K562 (cell line): ENCODE measurements around the gene SOX11. TPM values are rescaled to one million over a fixed set of nuclear protein-coding genes. Genes with fewer than 3 reads are reported as not detected.

Experiments used
- ATAC-seq: fragments of 200-7000 bp; cut with Tn5 transposase; 3 replicates; pipeline ENCODE4 v1.9.1; 2020; ENCODE audit warnings: moderate library complexity
- BruUV-seq: library from RNA; stranded (reverse); fragments of 400-500 nt; replicated peaks from 2 replicates; lab custom pipeline; 2021; lab: Mats Ljungman, UMichigan
- CTCF ChIA-PET: fragments of 300-600 bp; formaldehyde crosslinking; extraction: SDS; loops from one replicate; lab custom pipeline; 2021; ENCODE audit warnings: low intra/inter-chr PET ratio; lab: Yijun Ruan, JAX
- POLR2A ChIA-PET: fragments of 300-600, 350-650 bp; sonication (Branson Sonifier 250); formaldehyde crosslinking; extraction: SDS; loops from one replicate; lab custom pipeline; 2021; ENCODE audit warnings: antibody characterized with exemption, inconsistent platforms; lab: Yijun Ruan, JAX
- DNase-seq, 4 experiments: peaks; one replicate each; pipeline versions ENCODE4 v3.0.0 to v3.0.0-alpha.2; 2011 to 2018; ENCODE audit warnings: low spot score in 3 of 4, mixed read lengths in 3 of 4; ENCODE audit errors: extremely low read depth in 1 of 4
- FAIRE-seq: peaks from 2 replicates; lab custom pipeline; 2011; peaks lifted over from hg19 to GRCh38; lab: Jason Lieb, UNC
- H2AFZ ChIP-seq: 2 replicates; pipeline ENCODE4 v1.6.0; 2011; ENCODE audit warnings: low read depth, low read length, control low read depth, inconsistent platforms
- H3K27ac ChIP-seq: fragments of 200-600 bp; 3 replicates; pipeline ENCODE4 v1.8.0; 2011; ENCODE audit warnings: low read depth, mild to moderate bottlenecking, control low read depth, inconsistent platforms, low read length, moderate library complexity, mixed read lengths; ENCODE audit errors: extremely low read depth
- H3K27me3 ChIP-seq, 2 experiments: fragments of 300-600 bp in 1 of 2; 2 replicates in 1 of 2; 3 replicates in 1 of 2; pipeline versions ENCODE4 v1.6.0 to v1.8.0; 2011; ENCODE audit warnings: inconsistent platforms in 2 of 2, low read length in 2 of 2, mild to moderate bottlenecking in 1 of 2, mixed read lengths in 1 of 2, moderate library complexity in 1 of 2; ENCODE audit not compliant: control insufficient read depth in 2 of 2, insufficient read depth in 2 of 2
- H3K36me3 ChIP-seq: fragments of 300-600 bp; 3 replicates; pipeline ENCODE4 v1.8.0; 2011; ENCODE audit warnings: mild to moderate bottlenecking, low read length, inconsistent platforms; ENCODE audit not compliant: control insufficient read depth, insufficient read depth
- H3K4me1 ChIP-seq, 2 experiments: fragments of 200-600 bp in 1 of 2; replicated peaks in 1 of 2; 2 replicates in 1 of 2; 3 replicates in 1 of 2; pipeline versions ENCODE4 v1.5.1 to v1.8.0; 2011; ENCODE audit warnings: inconsistent platforms in 2 of 2, low read length in 2 of 2, mild to moderate bottlenecking in 1 of 2, mixed read lengths in 1 of 2, moderate library complexity in 1 of 2; ENCODE audit not compliant: control insufficient read depth in 2 of 2, insufficient read depth in 2 of 2
- H3K4me2 ChIP-seq: 2 replicates; pipeline ENCODE4 v1.6.1; 2011; ENCODE audit warnings: low read length, control low read depth, inconsistent platforms, mixed read lengths; ENCODE audit not compliant: insufficient read depth
- H3K4me3 ChIP-seq: fragments of 200-600 bp; sonication (generic), shearing (Covaris generic); 2 replicates; pipeline ENCODE4 v1.5.1; 2016; ENCODE audit warnings: control low read depth, inconsistent platforms
- H3K79me2 ChIP-seq: fragments of 200-600 bp; 3 replicates; pipeline ENCODE4 v1.8.0; 2011; ENCODE audit warnings: low read length, inconsistent platforms; ENCODE audit not compliant: control insufficient read depth, insufficient read depth
- H3K9ac ChIP-seq, 2 experiments: 2 replicates each; pipeline versions ENCODE4 v1.6.0 to v1.6.1; 2011; ENCODE audit warnings: low read depth in 2 of 2, low read length in 2 of 2, control low read depth in 1 of 2, inconsistent platforms in 1 of 2, mild to moderate bottlenecking in 1 of 2, mixed read lengths in 1 of 2; ENCODE audit not compliant: insufficient read depth in 1 of 2
- H3K9me1 ChIP-seq: one replicate; pipeline ENCODE4 v1.6.0; 2011; ENCODE audit warnings: inconsistent platforms, mild to moderate bottlenecking, low read length, moderate library complexity; ENCODE audit not compliant: control insufficient read depth, insufficient read depth
- H3K9me3 ChIP-seq: replicated peaks from 2 replicates; pipeline ENCODE4 v1.5.1; 2011; ENCODE audit warnings: low read depth, low read length, inconsistent platforms; ENCODE audit not compliant: control insufficient read depth, insufficient read depth
- H4K20me1 ChIP-seq: replicated peaks from 2 replicates; pipeline ENCODE4 v1.6.1; 2011; ENCODE audit warnings: low read length, inconsistent platforms, mixed read lengths; ENCODE audit not compliant: control insufficient read depth, insufficient read depth
- DACH1 ChIP-seq: fragments of 450-650 bp; IDR thresholded peaks from 2 replicates; pipeline ENCODE4 v1.6.1; 2018; ENCODE audit not compliant: partially characterized antibody
- ETV1 ChIP-seq: fragments of 450-650 bp; conservative IDR thresholded peaks from 2 replicates; pipeline ENCODE4 v1.6.1; 2016; ENCODE audit warnings: missing genetic modification characterization, control low read depth, low read depth, missing compliant biosample characterization
- HMG20A ChIP-seq: fragments of 450-650 bp; formaldehyde crosslinking; conservative IDR thresholded peaks from 2 replicates; pipeline ENCODE4 v1.4.0; 2020; ENCODE audit warnings: mild to moderate bottlenecking, mixed read lengths
- HMG20B ChIP-seq: fragments of 250-450 bp; sonication (Bioruptor Pico); IDR thresholded peaks from 2 replicates; pipeline ENCODE4 v1.5.0; 2021; ENCODE audit warnings: mild to moderate bottlenecking
- IRF9 ChIP-seq: fragments of 450-650 bp; IDR thresholded peaks from 2 replicates; pipeline ENCODE4 v1.6.1; 2016; ENCODE audit warnings: missing biosample characterization, missing genetic modification characterization
- MCM7 ChIP-seq, 2 experiments: fragments of 450-650 bp; IDR thresholded peaks; 2 replicates each; pipeline ENCODE4 v1.6.1; 2016 to 2018
- MLLT1 ChIP-seq, 2 experiments: fragments of 450-650 bp; IDR thresholded peaks; 2 replicates each; pipeline ENCODE4 v1.6.1; 2016
- NFIX ChIP-seq: fragments of 250-450 bp; sonication (Bioruptor Pico); IDR thresholded peaks from 2 replicates; pipeline ENCODE4 v1.4.0; 2020; ENCODE audit warnings: low read depth, mild to moderate bottlenecking, moderate library complexity
- PCBP1 ChIP-seq: fragments of 200-400 bp; formaldehyde crosslinking; IDR thresholded peaks from 2 replicates; pipeline ENCODE4 v1.6.1; 2018; ENCODE audit warnings: mild to moderate bottlenecking, low read depth, low read length; ENCODE audit not compliant: poor library complexity, severe bottlenecking
- PTTG1 ChIP-seq: fragments of 450-650 bp; IDR thresholded peaks from 2 replicates; pipeline ENCODE4 v1.6.1; 2016; ENCODE audit warnings: low read depth, mild to moderate bottlenecking, missing genetic modification characterization, missing compliant biosample characterization
- SMARCA4 ChIP-seq: fragments of 450-650 bp; IDR thresholded peaks from 2 replicates; pipeline ENCODE4 v1.6.1; 2016
- ZBTB26 ChIP-seq: fragments of 450-650 bp; formaldehyde crosslinking; IDR thresholded peaks from 2 replicates; pipeline ENCODE4 v1.4.0; 2022; ENCODE audit warnings: missing genetic modification characterization
- ZNF253 ChIP-seq: fragments of 250-450 bp; sonication (Bioruptor Pico); conservative IDR thresholded peaks from 2 replicates; pipeline ENCODE4 v1.6.1; 2021; ENCODE audit warnings: mild to moderate bottlenecking
- WGBS: fragments of 100-300 bp; shearing (Covaris generic); methylation state at CpG from one replicate; pipeline ENCODE4 v1.1.6; 2016; ENCODE audit warnings: low coverage, mixed read lengths; ENCODE audit not compliant: insufficient coverage; ENCODE audit errors: missing lambda C conversion rate; 5-methylcytosine and 5-hydroxymethylcytosine counted together
- in situ Hi-C: fragments of 300-500 bp; cut with MboI; formaldehyde crosslinking; loops from 4 replicates; pipeline ENCODE4 v1.15.0; 2018; ENCODE audit warnings: inconsistent platforms, mixed read lengths
- intact Hi-C: fragments of 100-400 bp; cut with micrococcal nuclease; formaldehyde crosslinking; loops from 2 replicates; pipeline ENCODE4 v1.14.2; 2022
- polyA plus RNA-seq, 8 experiments: library from polyadenylated mRNA; depleted of rRNA in 4 of 8; stranded (reverse) in 5 of 8; unstranded in 3 of 8; fragments of >200 nt; fragmentation: Nextera tagmentation in 2 of 8; fragmentation: Illumina TruSeq in 1 of 8; extraction: Ambion mirVana in 2 of 8; extraction: Trizol in 1 of 8; gene quantifications; 2 replicates each; pipeline versions ENCODE4 v1.2.1 to v1.2.3, GENCODE V29; 2011 to 2014; ENCODE audit warnings: inconsistent platforms in 1 of 8, missing spikeins in 1 of 8
- total RNA-seq, 7 experiments: library from RNA; depleted of rRNA in 6 of 7; stranded (reverse); fragments of >200 nt in 6 of 7; fragmentation: Illumina TruSeq in 2 of 7; extraction: Trizol in 2 of 7; gene quantifications; 2 replicates each; pipeline versions ENCODE4 v1.2.1 to v1.2.3, GENCODE V29; 2011 to 2021; ENCODE audit warnings: low replicate concordance in 1 of 7

The SOX11 gene
- total and polyA plus RNA-seq, 9 of the 15 experiments (the other 6 are each of a cell fraction or from before 2014, with no cell fraction given) = 0.02 TPM; not detected in 8

GRCh38 chr2:5742126-5742525 lies 49.9 kb downstream of the SOX11 start:
- intact Hi-C loops = no loop called here
- no peak overlapping the region for H3K4me3 ChIP-seq

GRCh38 chr2:5748391-5748790 lies 56.2 kb downstream of the SOX11 start:
- no peak overlapping the region for H3K27ac ChIP-seq
- no TSS peak for BruUV-seq
- in situ Hi-C loops (no loop called here), intact Hi-C loops (no loop called here)
- no peak overlapping the region for H2AFZ ChIP-seq
- no peaks in the 10 kb centered on the region for H3K4me1 ChIP-seq
- H3K36me3 ChIP-seq = no peaks in the 10 kb centered on the region
- no peak overlapping the region for H3K4me3 ChIP-seq
- H4K20me1 ChIP-seq = no peaks in the 10 kb centered on the region
- ChIA-PET CTCF (no interaction called here), POLR2A (no interaction called here)
- H3K9me3 ChIP-seq = no peaks in the 10 kb centered on the region; the same call in 1 of the 2 replicates
- WGBS = 20% methylated on average over 1 of the region's 2 CpGs
- ATAC-seq = no peak
- FAIRE-seq = no peak
- H3K4me2 ChIP-seq = no peak overlapping the region
- no peaks in the 10 kb centered on the region for H3K79me2 ChIP-seq
- H3K9ac ChIP-seq = no peak overlapping the region
- H3K27me3 ChIP-seq = no peaks in the 10 kb centered on the region
- DNase-seq = no peak
- H3K9me1 ChIP-seq = no peaks in the 10 kb centered on the region
- TF ChIP-seq SMARCA4 (no peak), NFIX (CRISPR knock-in tag) (no peak), PTTG1 (tag) (no peak), HMG20A (CRISPR knock-in tag) (no peak), ZBTB26 (CRISPR knock-in tag) (no peak), ETV1 (tag) (no peak), MLLT1 (IDR thresholded peaks at IDR 0.05) (no peak), PCBP1 (no peak), HMG20B (CRISPR knock-in tag) (no peak), ZNF253 (CRISPR knock-in tag) (no peak)

More at GRCh38 chr2:5742126-5742525, 49.9 kb downstream of the SOX11 start:
- no peak for DNase-seq
- Histone ChIP-seq H3K4me1 (no peaks in the 10 kb centered on the region), H3K9me3 (0 out of 2 replicates have a peak, but pooled peaks cover 2% of the 10 kb centered on the region), H3K79me2 (no peaks in the 10 kb centered on the region), H2AFZ (no peak overlapping the region), H3K4me2 (no peak overlapping the region), H3K9me1 (no peaks in the 10 kb centered on the region), H3K9ac (no peak overlapping the region), H3K27ac (no peak overlapping the region), H3K36me3 (no peaks in the 10 kb centered on the region), H4K20me1 (no peaks in the 10 kb centered on the region), H3K27me3 (no peaks in the 10 kb centered on the region)
- no peak for TF ChIP-seq IRF9 (tag)
- no peak for TF ChIP-seq DACH1
- no peak for TF ChIP-seq MCM7 (IDR thresholded peaks at IDR 0.05)
- BruUV-seq = no TSS peak
- no peak for ATAC-seq
- WGBS = 1% methylated on average over 6 of the region's 6 CpGs
- CTCF ChIA-PET = no interaction called here
- POLR2A ChIA-PET = interaction anchor here (0.8 kb wide), 1 partner anchor 981 kb away, joined by 3 read pairs; no protein-coding TSS in a partner anchor
- FAIRE-seq = no peak
- in situ Hi-C loops = no loop called here
